OCI-LY7 (cell line): ENCODE data around the gene ANKRD44. TPM values are rescaled to one million over a fixed set of nuclear protein-coding genes. Genes with fewer than 3 reads are reported as not detected.

Source experiments
- BruUV-seq: library from RNA; stranded (reverse); fragments of 400-500 nt; replicated peaks from 2 replicates; lab custom pipeline; 2021; lab: Mats Ljungman, UMichigan
- CTCF ChIA-PET: fragments of 300-600 bp; sonication (Branson Sonifier 250); formaldehyde crosslinking; loops from one replicate; lab custom pipeline; 2022; ENCODE audit warnings: antibody characterized with exemption; ENCODE audit not compliant: unreplicated experiment; lab: Charles Lee
- POLR2A ChIA-PET: fragments of 300-600 bp; sonication (Branson Sonifier 250); formaldehyde crosslinking; loops from one replicate; lab custom pipeline; 2022; ENCODE audit warnings: antibody characterized with exemption; lab: Charles Lee
- DNase-seq: peaks from one replicate; pipeline ENCODE4 v3.0.0-alpha.2; 2015; ENCODE audit warnings: low spot score
- H2AFZ ChIP-seq: fragments of 200-600 bp; sonication (generic), shearing (Covaris generic); 2 replicates; pipeline ENCODE4 v1.6.1; 2014; ENCODE audit warnings: mild to moderate bottlenecking, antibody characterized with exemption, low read length, moderate library complexity
- H3K27ac ChIP-seq: fragments of 200-600 bp; sonication (generic); 2 replicates; pipeline ENCODE4 v1.5.1; 2014; ENCODE audit warnings: mixed run types, low read depth, mild to moderate bottlenecking, moderate library complexity, low read length, inconsistent platforms; ENCODE audit not compliant: poor library complexity, severe bottlenecking
- H3K36me3 ChIP-seq: fragments of 200-600 bp; sonication (generic); 2 replicates; pipeline ENCODE4 v1.6.1; 2014; ENCODE audit warnings: mild to moderate bottlenecking, antibody characterized with exemption, low read length, moderate library complexity, mixed read lengths; ENCODE audit not compliant: insufficient read depth
- H3K4me1 ChIP-seq: fragments of 200-600 bp; sonication (generic); 2 replicates; pipeline ENCODE4 v1.5.1; 2014; ENCODE audit warnings: mild to moderate bottlenecking, low read length; ENCODE audit not compliant: insufficient read depth, poor library complexity, severe bottlenecking
- H3K4me2 ChIP-seq: fragments of 200-600 bp; sonication (generic); 2 replicates; pipeline ENCODE4 v1.6.1; 2014; ENCODE audit warnings: mild to moderate bottlenecking, low read length
- H3K4me3 ChIP-seq: fragments of 200-600 bp; sonication (generic); 2 replicates; pipeline ENCODE4 v1.5.1; 2014; ENCODE audit warnings: mild to moderate bottlenecking, low read depth, low read length; ENCODE audit not compliant: poor library complexity, severe bottlenecking
- H3K79me2 ChIP-seq: fragments of 200-600 bp; sonication (generic); 2 replicates; pipeline ENCODE4 v1.6.1; 2016; ENCODE audit warnings: low read depth, mild to moderate bottlenecking, low read length, moderate library complexity, mixed read lengths; ENCODE audit not compliant: insufficient read depth
- H3K9me2 ChIP-seq: fragments of 200-600 bp; sonication (generic); 2 replicates; pipeline ENCODE4 v1.6.1; 2016; ENCODE audit warnings: mild to moderate bottlenecking, low read length, mixed read lengths; ENCODE audit not compliant: insufficient read depth
- H3K9me3 ChIP-seq: fragments of 200-600 bp; sonication (generic); 2 replicates; pipeline ENCODE4 v1.6.1; 2014; ENCODE audit warnings: mild to moderate bottlenecking, mixed run types, low read length, mixed read lengths
- H4K20me1 ChIP-seq: fragments of 200-600 bp; sonication (generic); 2 replicates; pipeline ENCODE4 v1.6.1; 2014; ENCODE audit warnings: mild to moderate bottlenecking, antibody characterized with exemption, low read length, moderate library complexity, mixed read lengths; ENCODE audit not compliant: insufficient read depth
- CTCF ChIP-seq: fragments of 200-600 bp; sonication (generic); conservative IDR thresholded peaks from 2 replicates; pipeline ENCODE4 v1.5.1; 2014; ENCODE audit warnings: mild to moderate bottlenecking, antibody characterized with exemption, low read length, moderate library complexity, mixed read lengths
- EZH2phosphoT487 ChIP-seq: fragments of 200-600 bp; sonication (generic); IDR thresholded peaks from 2 replicates; pipeline ENCODE4 v1.6.1; 2018; ENCODE audit warnings: low read depth, borderline replicate concordance, mild to moderate bottlenecking, mixed run types, antibody characterized with exemption, low read length, moderate library complexity, mixed read lengths
- intact Hi-C: fragments of 100-400 bp; cut with micrococcal nuclease; formaldehyde crosslinking; loops from one replicate; pipeline ENCODE4 v1.10.0; 2022; ENCODE audit not compliant: unreplicated experiment
- total RNA-seq, 2 experiments: library from RNA; depleted of rRNA in 1 of 2; stranded (reverse); fragments of >200 nt in 1 of 2; shearing (Covaris generic) in 1 of 2; gene quantifications; 2 replicates each; pipeline ENCODE4 v1.2.3, GENCODE V29; 2014 to 2022

Gene ANKRD44
- total RNA-seq, 2 experiments from 2014 or later, result 69.4 to 73.7 TPM

DNA sequence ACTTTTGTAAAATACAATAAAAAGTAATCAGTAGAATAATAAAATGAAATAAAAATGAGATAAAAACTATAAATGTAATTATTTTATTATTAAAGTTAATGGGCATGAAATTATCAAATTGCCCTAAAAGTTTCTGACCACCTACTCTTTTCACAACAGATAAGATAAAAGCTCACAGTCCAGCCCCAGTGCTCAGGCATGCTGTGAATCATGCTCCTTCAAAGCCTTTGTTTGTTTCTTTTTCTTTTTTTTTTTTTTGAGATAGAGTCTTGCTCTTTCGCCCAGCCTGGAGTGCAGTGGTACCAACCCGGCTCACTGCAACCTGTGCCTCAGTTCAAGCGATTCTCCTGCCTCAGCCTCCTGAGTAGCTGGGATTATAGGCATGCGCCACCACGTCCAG, 181.7 kb downstream of the ANKRD44 start:
- no peak overlapping the region for H2AFZ ChIP-seq
- intact Hi-C loops, result no loop called here
- no peaks in the 10 kb centered on the region; the same call in 1 of the 2 replicates for H3K79me2 ChIP-seq
- H3K27ac ChIP-seq, result no peak overlapping the region
- ChIA-PET POLR2A (interaction anchor here (0.6 to 3.5 kb wide), 7 partner anchors 13 to 169 kb away, joined by 3 to 23 read pairs (median 4); no protein-coding TSS in a partner anchor), CTCF (interaction anchor here (1.0 kb wide), 1 partner anchor 164 kb away, joined by 3 read pairs; no protein-coding TSS in a partner anchor)
- H3K9me3 ChIP-seq, result peaks cover 9% of the 10 kb centered on the region; the same call in 1 of the 2 replicates
- peaks cover 54% of the 10 kb centered on the region for H3K4me1 ChIP-seq
- no peak overlapping the region for H3K4me3 ChIP-seq
- H3K9me2 ChIP-seq, result no peaks in the 10 kb centered on the region
- peaks cover 33% of the 10 kb centered on the region for H3K36me3 ChIP-seq
- no peak for DNase-seq
- TF ChIP-seq CTCF (no peak), EZH2phosphoT487 (no peak)
- no peaks in the 10 kb centered on the region for H4K20me1 ChIP-seq
- BruUV-seq, result no TSS peak
- no peak overlapping the region for H3K4me2 ChIP-seq

GRCh38 chr2:197128126-197128525, 182.5 kb downstream of the ANKRD44 start:
- Histone ChIP-seq H3K4me2 (no peak overlapping the region), H3K79me2 (no peaks in the 10 kb centered on the region; the same call in 1 of the 2 replicates), H2AFZ (no peak overlapping the region), H3K9me2 (no peaks in the 10 kb centered on the region), H4K20me1 (no peaks in the 10 kb centered on the region), H3K4me1 (peaks cover 53% of the 10 kb centered on the region), H3K36me3 (peaks cover 30% of the 10 kb centered on the region), H3K4me3 (no peak overlapping the region), H3K27ac (no peak overlapping the region), H3K9me3 (peaks cover 9% of the 10 kb centered on the region; the same call in 1 of the 2 replicates)
- ChIA-PET CTCF (interaction anchor here (0.7 kb wide), 1 partner anchor 10 kb away, joined by 3 read pairs; no protein-coding TSS in a partner anchor), POLR2A (interaction anchor here (0.8 to 3.5 kb wide), 10 partner anchors 9 to 181 kb away, joined by 3 to 23 read pairs (median 8); no protein-coding TSS in a partner anchor)
- BruUV-seq, result no TSS peak
- intact Hi-C loops, result no loop called here
- no peak for DNase-seq
- TF ChIP-seq CTCF (no peak), EZH2phosphoT487 (no peak)
